ENCODE data around the gene RIPOR3. TPM values are rescaled to one million over a fixed set of nuclear protein-coding genes. Genes with fewer than 3 reads are reported as not detected.

Gene RIPOR3
- total RNA-seq, 1 donor from 2014 or later: 5.1 TPM

- no peak for DNase-seq (ENCODE audit: extremely low spot score, unreplicated experiment)
- Mint-ChIP-seq H3K27ac (no peak overlapping the region), H3K27me3 (no peaks in the 10 kb centered on the region), H3K36me3 (no peaks in the 10 kb centered on the region), H3K4me1 (ENCODE audit: unreplicated experiment) (peaks cover 3% of the 10 kb centered on the region), H3K9me3 (no peaks in the 10 kb centered on the region), H3K4me3 (no peak overlapping the region)
- no peak for TF ChIP-seq CTCF (conservative IDR thresholded peaks at IDR 0.05)
Observed at GRCh38 chr20:50607436-50607835, 83.9 kb downstream of the RIPOR3 start.

- no peak for TF ChIP-seq CTCF (conservative IDR thresholded peaks at IDR 0.05)
- H3K4me3 Mint-ChIP-seq: no peak overlapping the region
- H3K27me3 Mint-ChIP-seq: no peaks in the 10 kb centered on the region
- no peak for DNase-seq (ENCODE audit: extremely low spot score, unreplicated experiment)
- H3K4me1 Mint-ChIP-seq (ENCODE audit: unreplicated experiment): peaks cover under 1% of the 10 kb centered on the region
- no peaks in the 10 kb centered on the region for H3K36me3 Mint-ChIP-seq
- no peaks in the 10 kb centered on the region for H3K9me3 Mint-ChIP-seq
- no peak overlapping the region for H3K27ac Mint-ChIP-seq
Observed at GRCh38 chr20:50605136-50605535, 86.2 kb downstream of the RIPOR3 start.

GRCh38 chr20:50604451-50604850, 86.9 kb downstream of the RIPOR3 start:
- Mint-ChIP-seq H3K27me3 (no peaks in the 10 kb centered on the region), H3K36me3 (no peaks in the 10 kb centered on the region), H3K4me3 (no peak overlapping the region), H3K4me1 (ENCODE audit: unreplicated experiment) (no peaks in the 10 kb centered on the region), H3K27ac (no peak overlapping the region), H3K9me3 (no peaks in the 10 kb centered on the region)
- TF ChIP-seq CTCF (conservative IDR thresholded peaks at IDR 0.05): no peak
- no peak for DNase-seq (ENCODE audit: extremely low spot score, unreplicated experiment)

- no peaks in the 10 kb centered on the region for H3K9me3 Mint-ChIP-seq
- H3K4me1 Mint-ChIP-seq (ENCODE audit: unreplicated experiment): no peaks in the 10 kb centered on the region
- no peaks in the 10 kb centered on the region for H3K36me3 Mint-ChIP-seq
- TF ChIP-seq CTCF (conservative IDR thresholded peaks at IDR 0.05): no peak
- H3K27ac Mint-ChIP-seq: no peak overlapping the region
- no peak for DNase-seq (ENCODE audit: extremely low spot score, unreplicated experiment)
- H3K27me3 Mint-ChIP-seq: no peaks in the 10 kb centered on the region
- H3K4me3 Mint-ChIP-seq: no peak overlapping the region
Observed at GRCh38 chr20:50602432-50603088, 88.8 kb downstream of the RIPOR3 start.

GRCh38 chr20:50601511-50602431, 89.6 kb downstream of the RIPOR3 start:
- H3K4me3 Mint-ChIP-seq: no peak overlapping the region
- no peak for TF ChIP-seq CTCF (conservative IDR thresholded peaks at IDR 0.05)
- no peak overlapping the region for H3K27ac Mint-ChIP-seq

More at GRCh38 chr20:50601511-50602431, 89.6 kb downstream of the RIPOR3 start:
- Mint-ChIP-seq H3K4me1 (ENCODE audit: unreplicated experiment) (no peaks in the 10 kb centered on the region), H3K36me3 (no peaks in the 10 kb centered on the region), H3K9me3 (no peaks in the 10 kb centered on the region), H3K27me3 (no peaks in the 10 kb centered on the region)
- no peak for DNase-seq (ENCODE audit: extremely low spot score, unreplicated experiment)

Data from type B pancreatic cell (in vitro differentiated cells).